DND-41 (cell line): ENCODE results near the gene TYRP1.

ENCODE experiments used
- EZH2 ChIP-seq: IDR thresholded peaks from 3 replicates; pipeline ENCODE4 v1.6.1; 2012; ENCODE audit warnings: borderline replicate concordance, low read depth, mild to moderate bottlenecking, moderate library complexity, low read length, inconsistent platforms; ENCODE audit not compliant: severe bottlenecking
- TF ChIP-seq, protein P1 (sequence below): IDR thresholded peaks from 2 replicates; pipeline ENCODE4 v1.5.1; 2012; ENCODE audit warnings: borderline replicate concordance, low read length, moderate library complexity, mild to moderate bottlenecking; ENCODE audit not compliant: poor library complexity, severe bottlenecking; ENCODE audit errors: extremely low read depth

DNA sequence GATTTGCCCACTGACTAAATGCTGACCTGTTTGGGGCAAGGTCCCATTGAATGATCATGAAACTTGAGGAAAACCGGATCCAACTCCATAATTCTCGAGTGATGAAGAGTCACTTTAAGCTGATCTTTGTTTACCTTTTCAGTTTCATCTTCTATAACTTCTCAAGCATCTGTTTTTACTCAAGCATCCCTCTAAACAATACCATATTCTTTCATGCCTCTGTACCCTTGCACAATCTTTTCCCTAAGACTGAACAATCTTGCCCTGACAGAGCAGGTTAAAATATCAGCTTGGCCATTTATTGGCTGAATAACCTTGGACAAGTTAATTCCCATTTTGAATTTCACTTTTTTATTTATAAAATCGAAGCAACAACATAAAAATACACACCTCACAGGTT, 39.8 kb downstream of the TYRP1 start:
- TF ChIP-seq, protein P1, sequence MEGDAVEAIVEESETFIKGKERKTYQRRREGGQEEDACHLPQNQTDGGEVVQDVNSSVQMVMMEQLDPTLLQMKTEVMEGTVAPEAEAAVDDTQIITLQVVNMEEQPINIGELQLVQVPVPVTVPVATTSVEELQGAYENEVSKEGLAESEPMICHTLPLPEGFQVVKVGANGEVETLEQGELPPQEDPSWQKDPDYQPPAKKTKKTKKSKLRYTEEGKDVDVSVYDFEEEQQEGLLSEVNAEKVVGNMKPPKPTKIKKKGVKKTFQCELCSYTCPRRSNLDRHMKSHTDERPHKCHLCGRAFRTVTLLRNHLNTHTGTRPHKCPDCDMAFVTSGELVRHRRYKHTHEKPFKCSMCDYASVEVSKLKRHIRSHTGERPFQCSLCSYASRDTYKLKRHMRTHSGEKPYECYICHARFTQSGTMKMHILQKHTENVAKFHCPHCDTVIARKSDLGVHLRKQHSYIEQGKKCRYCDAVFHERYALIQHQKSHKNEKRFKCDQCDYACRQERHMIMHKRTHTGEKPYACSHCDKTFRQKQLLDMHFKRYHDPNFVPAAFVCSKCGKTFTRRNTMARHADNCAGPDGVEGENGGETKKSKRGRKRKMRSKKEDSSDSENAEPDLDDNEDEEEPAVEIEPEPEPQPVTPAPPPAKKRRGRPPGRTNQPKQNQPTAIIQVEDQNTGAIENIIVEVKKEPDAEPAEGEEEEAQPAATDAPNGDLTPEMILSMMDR, result no peak
- TF ChIP-seq EZH2, result no peak
